K562 (cell line): Measurements from ENCODE around the gene GPR55. TPM values are rescaled to one million over a fixed set of nuclear protein-coding genes. Genes with fewer than 3 reads are reported as not detected.

Source experiments
- ATAC-seq: fragments of 200-7000 bp; cut with Tn5 transposase; 3 replicates; pipeline ENCODE4 v1.9.1; 2020; ENCODE audit warnings: moderate library complexity
- BruUV-seq: library from RNA; stranded (reverse); fragments of 400-500 nt; replicated peaks from 2 replicates; lab custom pipeline; 2021; lab: Mats Ljungman, UMichigan
- CTCF ChIA-PET: fragments of 300-600 bp; formaldehyde crosslinking; extraction: SDS; loops from one replicate; lab custom pipeline; 2021; ENCODE audit warnings: low intra/inter-chr PET ratio; lab: Yijun Ruan, JAX
- POLR2A ChIA-PET: fragments of 300-600, 350-650 bp; sonication (Branson Sonifier 250); formaldehyde crosslinking; extraction: SDS; loops from one replicate; lab custom pipeline; 2021; ENCODE audit warnings: antibody characterized with exemption, inconsistent platforms; lab: Yijun Ruan, JAX
- DNase-seq, 4 experiments: peaks; one replicate each; pipeline versions ENCODE4 v3.0.0 to v3.0.0-alpha.2; 2011 to 2018; ENCODE audit warnings: low spot score in 3 of 4, mixed read lengths in 3 of 4; ENCODE audit errors: extremely low read depth in 1 of 4
- FAIRE-seq: peaks from 2 replicates; lab custom pipeline; 2011; peaks lifted over from hg19 to GRCh38; lab: Jason Lieb, UNC
- H2AFZ ChIP-seq: 2 replicates; pipeline ENCODE4 v1.6.0; 2011; ENCODE audit warnings: low read depth, low read length, control low read depth, inconsistent platforms
- H3K27ac ChIP-seq: fragments of 200-600 bp; 3 replicates; pipeline ENCODE4 v1.8.0; 2011; ENCODE audit warnings: low read depth, mild to moderate bottlenecking, control low read depth, inconsistent platforms, low read length, moderate library complexity, mixed read lengths; ENCODE audit errors: extremely low read depth
- H3K27me3 ChIP-seq, 2 experiments: fragments of 300-600 bp in 1 of 2; 2 replicates in 1 of 2; 3 replicates in 1 of 2; pipeline versions ENCODE4 v1.6.0 to v1.8.0; 2011; ENCODE audit warnings: inconsistent platforms in 2 of 2, low read length in 2 of 2, mild to moderate bottlenecking in 1 of 2, mixed read lengths in 1 of 2, moderate library complexity in 1 of 2; ENCODE audit not compliant: control insufficient read depth in 2 of 2, insufficient read depth in 2 of 2
- H3K36me3 ChIP-seq: fragments of 300-600 bp; 3 replicates; pipeline ENCODE4 v1.8.0; 2011; ENCODE audit warnings: mild to moderate bottlenecking, low read length, inconsistent platforms; ENCODE audit not compliant: control insufficient read depth, insufficient read depth
- H3K4me1 ChIP-seq, 2 experiments: fragments of 200-600 bp in 1 of 2; replicated peaks in 1 of 2; 2 replicates in 1 of 2; 3 replicates in 1 of 2; pipeline versions ENCODE4 v1.5.1 to v1.8.0; 2011; ENCODE audit warnings: inconsistent platforms in 2 of 2, low read length in 2 of 2, mild to moderate bottlenecking in 1 of 2, mixed read lengths in 1 of 2, moderate library complexity in 1 of 2; ENCODE audit not compliant: control insufficient read depth in 2 of 2, insufficient read depth in 2 of 2
- H3K4me2 ChIP-seq: 2 replicates; pipeline ENCODE4 v1.6.1; 2011; ENCODE audit warnings: low read length, control low read depth, inconsistent platforms, mixed read lengths; ENCODE audit not compliant: insufficient read depth
- H3K4me3 ChIP-seq: fragments of 200-600 bp; sonication (generic), shearing (Covaris generic); 2 replicates; pipeline ENCODE4 v1.5.1; 2016; ENCODE audit warnings: control low read depth, inconsistent platforms
- H3K79me2 ChIP-seq: fragments of 200-600 bp; 3 replicates; pipeline ENCODE4 v1.8.0; 2011; ENCODE audit warnings: low read length, inconsistent platforms; ENCODE audit not compliant: control insufficient read depth, insufficient read depth
- H3K9ac ChIP-seq, 2 experiments: 2 replicates each; pipeline versions ENCODE4 v1.6.0 to v1.6.1; 2011; ENCODE audit warnings: low read depth in 2 of 2, low read length in 2 of 2, control low read depth in 1 of 2, inconsistent platforms in 1 of 2, mild to moderate bottlenecking in 1 of 2, mixed read lengths in 1 of 2; ENCODE audit not compliant: insufficient read depth in 1 of 2
- H3K9me1 ChIP-seq: one replicate; pipeline ENCODE4 v1.6.0; 2011; ENCODE audit warnings: inconsistent platforms, mild to moderate bottlenecking, low read length, moderate library complexity; ENCODE audit not compliant: control insufficient read depth, insufficient read depth
- H3K9me3 ChIP-seq: replicated peaks from 2 replicates; pipeline ENCODE4 v1.5.1; 2011; ENCODE audit warnings: low read depth, low read length, inconsistent platforms; ENCODE audit not compliant: control insufficient read depth, insufficient read depth
- H4K20me1 ChIP-seq: replicated peaks from 2 replicates; pipeline ENCODE4 v1.6.1; 2011; ENCODE audit warnings: low read length, inconsistent platforms, mixed read lengths; ENCODE audit not compliant: control insufficient read depth, insufficient read depth
- CHD4 ChIP-seq: fragments of 200-600 bp; sonication (generic); IDR thresholded peaks from 3 replicates; pipeline ENCODE4 v1.6.1; 2012; ENCODE audit warnings: low read depth, mild to moderate bottlenecking, mixed read lengths, low read length, inconsistent platforms; ENCODE audit not compliant: insufficient read depth, insufficient replicate concordance, poor library complexity, severe bottlenecking
- ETV6 ChIP-seq, 3 experiments: fragments of 150-350 bp in 1 of 3; sonication (generic) in 1 of 3; formaldehyde crosslinking in 1 of 3; IDR thresholded peaks; 2 replicates each; pipeline versions ENCODE4 v1.6.1 to v1.8.0; 2014 to 2022; ENCODE audit warnings: borderline replicate concordance in 2 of 3, low read depth in 2 of 3, antibody characterized with exemption in 1 of 3, low read length in 1 of 3, mild to moderate bottlenecking in 1 of 3, missing genetic modification reagents in 1 of 3
- GABPB1 ChIP-seq: sonication (generic); formaldehyde crosslinking; IDR thresholded peaks from 2 replicates; pipeline ENCODE4 v1.8.0; 2022; ENCODE audit warnings: mild to moderate bottlenecking, missing genetic modification reagents
- MCM3 ChIP-seq: fragments of 450-650 bp; IDR thresholded peaks from 2 replicates; pipeline ENCODE4 v1.6.1; 2016
- NFYB ChIP-seq: IDR thresholded peaks from 2 replicates; pipeline ENCODE4 v1.6.1; 2011; ENCODE audit warnings: mild to moderate bottlenecking, moderate library complexity; ENCODE audit not compliant: insufficient read length; ENCODE audit errors: extremely low read depth
- NKRF ChIP-seq: fragments of 450-650 bp; IDR thresholded peaks from 2 replicates; pipeline ENCODE4 v1.6.1; 2016; ENCODE audit warnings: borderline replicate concordance
- NONO ChIP-seq, 2 experiments: fragments of 200-400 bp in 1 of 2; fragments of 450-650 bp in 1 of 2; formaldehyde crosslinking in 1 of 2; IDR thresholded peaks; 2 replicates each; pipeline ENCODE4 v1.6.1; 2017; ENCODE audit warnings: low read depth in 2 of 2, mild to moderate bottlenecking in 2 of 2, moderate library complexity in 2 of 2, low read length in 1 of 2
- POLR3A ChIP-seq: IDR thresholded peaks from 2 replicates; pipeline ENCODE4 v1.6.1; 2011; ENCODE audit warnings: borderline replicate concordance, mild to moderate bottlenecking, moderate library complexity; ENCODE audit not compliant: insufficient read length, insufficient read depth; ENCODE audit errors: extremely low read depth
- TCFL5 ChIP-seq: fragments of 250-450 bp; sonication (Bioruptor Pico); conservative IDR thresholded peaks from 2 replicates; pipeline ENCODE4 v1.6.1; 2021; ENCODE audit warnings: mild to moderate bottlenecking, moderate library complexity, matching md5 sums
- ZNF184 ChIP-seq: sonication (generic); formaldehyde crosslinking; IDR thresholded peaks from 2 replicates; pipeline ENCODE4 v1.5.0; 2020; ENCODE audit warnings: missing genetic modification reagents
- ZNF253 ChIP-seq: fragments of 250-450 bp; sonication (Bioruptor Pico); conservative IDR thresholded peaks from 2 replicates; pipeline ENCODE4 v1.6.1; 2021; ENCODE audit warnings: mild to moderate bottlenecking
- ZNF354B ChIP-seq: fragments of 250-450 bp; sonication (Bioruptor Pico); IDR thresholded peaks from 2 replicates; pipeline ENCODE4 v1.4.0; 2020
- ZNF445 ChIP-seq: fragments of 250-450 bp; sonication (Bioruptor Pico); IDR thresholded peaks from 2 replicates; pipeline ENCODE4 v1.4.0; 2020; ENCODE audit warnings: low read depth, mild to moderate bottlenecking, moderate library complexity
- WGBS: fragments of 100-300 bp; shearing (Covaris generic); methylation state at CpG from one replicate; pipeline ENCODE4 v1.1.6; 2016; ENCODE audit warnings: low coverage, mixed read lengths; ENCODE audit not compliant: insufficient coverage; ENCODE audit errors: missing lambda C conversion rate; 5-methylcytosine and 5-hydroxymethylcytosine counted together
- in situ Hi-C: fragments of 300-500 bp; cut with MboI; formaldehyde crosslinking; loops from 4 replicates; pipeline ENCODE4 v1.15.0; 2018; ENCODE audit warnings: inconsistent platforms, mixed read lengths
- intact Hi-C: fragments of 100-400 bp; cut with micrococcal nuclease; formaldehyde crosslinking; loops from 2 replicates; pipeline ENCODE4 v1.14.2; 2022
- polyA plus RNA-seq, 8 experiments: library from polyadenylated mRNA; depleted of rRNA in 4 of 8; stranded (reverse) in 5 of 8; unstranded in 3 of 8; fragments of >200 nt; fragmentation: Nextera tagmentation in 2 of 8; fragmentation: Illumina TruSeq in 1 of 8; extraction: Ambion mirVana in 2 of 8; extraction: Trizol in 1 of 8; gene quantifications; 2 replicates each; pipeline versions ENCODE4 v1.2.1 to v1.2.3, GENCODE V29; 2011 to 2014; ENCODE audit warnings: inconsistent platforms in 1 of 8, missing spikeins in 1 of 8
- total RNA-seq, 7 experiments: library from RNA; depleted of rRNA in 6 of 7; stranded (reverse); fragments of >200 nt in 6 of 7; fragmentation: Illumina TruSeq in 2 of 7; extraction: Trizol in 2 of 7; gene quantifications; 2 replicates each; pipeline versions ENCODE4 v1.2.1 to v1.2.3, GENCODE V29; 2011 to 2021; ENCODE audit warnings: low replicate concordance in 1 of 7
- TF ChIP-seq, protein P1 (sequence below): fragments of 200-800 bp; sonication (Bioruptor generic); IDR thresholded peaks from 2 replicates; pipeline ENCODE4 v1.6.1; 2017; ENCODE audit warnings: missing genetic modification characterization, missing compliant biosample characterization

GPR55 gene
- total and polyA plus RNA-seq, 9 of the 15 experiments (the other 6 are each of a cell fraction or from before 2014, with no cell fraction given), result 0.11 to 0.49 (median 0.27) TPM

GRCh38 chr2:230869914-230870543, 55.0 kb downstream of the GPR55 start (continued):
- TF ChIP-seq ETV6 (IDR thresholded peaks at IDR 0.05; ENCODE audit: borderline replicate concordance in 1 of 2, low read depth in 2 of 2, low read length in 1 of 2) (no peak), ETV6 (CRISPR knock-in tag; IDR thresholded peaks at IDR 0.05; ENCODE audit: borderline replicate concordance) (no peak), POLR3A (no peak)
- TF ChIP-seq, all 486 proteins: peak for 0

DNA sequence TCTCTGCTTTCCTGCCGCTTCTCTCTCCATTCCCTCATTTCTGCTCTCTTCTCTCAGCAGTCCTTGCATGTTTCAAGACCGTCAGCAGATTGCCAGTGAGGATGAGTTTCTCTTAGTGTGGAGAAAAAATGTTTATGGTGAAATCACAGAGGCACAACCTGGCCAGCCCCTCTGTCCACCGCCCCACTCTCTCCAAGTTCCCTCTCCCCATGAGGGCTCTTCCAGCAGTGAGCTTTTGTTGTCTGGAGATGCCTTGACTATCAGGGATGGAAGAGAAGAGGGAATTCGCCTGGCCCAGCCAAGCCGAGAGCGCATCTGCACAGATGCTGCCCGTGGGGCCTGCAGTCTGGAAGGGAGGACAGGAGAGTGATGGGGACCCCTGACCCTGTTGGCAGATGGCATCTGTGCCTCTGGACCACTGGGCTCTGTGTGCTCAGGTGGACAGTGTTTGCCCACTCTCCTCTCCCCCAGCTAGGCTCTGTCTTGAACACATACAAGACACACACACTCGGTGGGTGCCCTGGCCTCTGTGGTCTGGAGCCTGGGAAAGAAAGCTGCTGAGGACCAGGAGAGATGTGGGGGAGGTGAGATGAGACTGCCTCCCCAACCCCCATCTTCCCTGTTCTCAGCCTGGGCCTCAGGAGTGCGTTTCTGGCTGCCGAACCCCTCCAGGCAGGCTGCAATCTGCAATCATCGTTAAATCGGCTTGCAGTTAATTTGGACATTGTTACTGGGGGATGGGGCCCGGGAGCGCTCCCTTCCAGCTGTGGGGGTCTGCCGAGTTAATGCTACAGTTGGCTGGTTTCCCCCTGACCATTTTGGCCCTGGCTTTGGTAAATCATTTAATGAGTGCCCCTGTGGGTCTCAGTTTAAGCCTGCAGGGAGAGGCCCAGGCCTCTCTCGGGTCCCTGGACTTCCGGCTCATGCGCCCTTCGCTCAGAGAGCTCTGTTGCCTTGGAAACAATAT, 55.8 kb downstream of the GPR55 start:
- FAIRE-seq (no peak), DNase-seq (no peak), ATAC-seq (no peak)
- Histone ChIP-seq H2AFZ (no peak overlapping the region), H3K36me3 (no peaks in the 10 kb centered on the region), H4K20me1 (peaks cover 9% of the 10 kb centered on the region), H3K4me2 (no peak overlapping the region), H3K4me3 (no peak overlapping the region), H3K4me1 (peaks cover 0 to 44% of the 10 kb centered on the region in 2 experiments; a peak in 3 of 5 replicates), H3K9me1 (no peaks in the 10 kb centered on the region), H3K27ac (no peak overlapping the region), H3K9me3 (no peaks in the 10 kb centered on the region), H3K9ac (no peak overlapping the region; a peak in 1 of 4 replicates), H3K27me3 (no peaks in the 10 kb centered on the region), H3K79me2 (peaks cover 4% of the 10 kb centered on the region; the same call in 1 of the 3 replicates)
- in situ Hi-C loops (no loop called here), intact Hi-C loops (no loop called here)
- CTCF ChIA-PET, result no interaction called here
- POLR2A ChIA-PET, result interaction anchor here (1.2 kb wide), 1 partner anchor 9 kb away, joined by 4 read pairs; no protein-coding TSS in a partner anchor
- no TSS peak for BruUV-seq
- 53% methylated on average over 11 of the region's 19 CpGs for WGBS
- TF ChIP-seq ZNF184 (no peak), NFYB (no peak), NKRF (no peak), GABPB1 (no peak), MCM3 (no peak), ZNF354B (CRISPR knock-in tag) (no peak), CHD4 (no peak), NONO (IDR thresholded peaks at IDR 0.05; ENCODE audit: low read depth in 2 of 2, low read length in 1 of 2) (no peak), ZNF445 (CRISPR knock-in tag) (no peak), TCFL5 (no peak), ZNF253 (no peak)
- TF ChIP-seq, protein P1, sequence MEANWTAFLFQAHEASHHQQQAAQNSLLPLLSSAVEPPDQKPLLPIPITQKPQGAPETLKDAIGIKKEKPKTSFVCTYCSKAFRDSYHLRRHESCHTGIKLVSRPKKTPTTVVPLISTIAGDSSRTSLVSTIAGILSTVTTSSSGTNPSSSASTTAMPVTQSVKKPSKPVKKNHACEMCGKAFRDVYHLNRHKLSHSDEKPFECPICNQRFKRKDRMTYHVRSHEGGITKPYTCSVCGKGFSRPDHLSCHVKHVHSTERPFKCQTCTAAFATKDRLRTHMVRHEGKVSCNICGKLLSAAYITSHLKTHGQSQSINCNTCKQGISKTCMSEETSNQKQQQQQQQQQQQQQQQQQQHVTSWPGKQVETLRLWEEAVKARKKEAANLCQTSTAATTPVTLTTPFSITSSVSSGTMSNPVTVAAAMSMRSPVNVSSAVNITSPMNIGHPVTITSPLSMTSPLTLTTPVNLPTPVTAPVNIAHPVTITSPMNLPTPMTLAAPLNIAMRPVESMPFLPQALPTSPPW (CRISPR knock-in tag), result no peak
